ENCODE results near the gene PTCH1.

The PTCH1 gene

DNA sequence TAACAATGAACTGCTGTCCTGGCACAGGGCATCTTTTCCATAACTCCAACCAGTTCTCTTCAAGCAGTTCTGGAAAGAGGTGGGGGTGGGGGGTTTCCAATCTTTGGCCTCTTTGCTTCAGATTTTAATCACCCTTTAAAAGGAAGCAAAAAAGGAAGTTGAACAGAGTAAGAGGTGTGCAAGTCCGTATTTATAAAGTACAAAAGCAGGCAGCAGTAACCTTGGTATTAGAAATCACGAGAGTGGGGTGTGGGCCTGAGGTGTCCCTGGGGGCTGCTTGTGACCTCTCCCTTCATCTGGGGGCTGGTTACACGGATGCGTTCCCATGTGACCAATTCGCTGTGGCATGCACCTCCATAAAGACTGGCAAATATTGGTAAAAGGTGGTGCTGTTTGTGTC lies 70.5 kb downstream of the PTCH1 start:
- no peak for TF ChIP-seq POLR2A (IDR thresholded peaks at IDR 0.05; ENCODE audit: low read depth, low read length)
- no peak for TF ChIP-seq POLR2AphosphoS5 (IDR thresholded peaks at IDR 0.05; ENCODE audit: low read depth, low read length)
- TF ChIP-seq TAF1 (IDR thresholded peaks at IDR 0.05; ENCODE audit: borderline replicate concordance, low read depth, low read length): no peak
- DNase-seq (ENCODE audit: insufficient read length): no peak
- no peak for FAIRE-seq

- no peak for FAIRE-seq
- TF ChIP-seq POLR2AphosphoS5 (IDR thresholded peaks at IDR 0.05; ENCODE audit: low read depth, low read length): no peak
- TF ChIP-seq POLR2A (IDR thresholded peaks at IDR 0.05; ENCODE audit: low read depth, low read length): no peak
- no peak for TF ChIP-seq TAF1 (IDR thresholded peaks at IDR 0.05; ENCODE audit: borderline replicate concordance, low read depth, low read length)
- no peak for DNase-seq (ENCODE audit: insufficient read length)
Measured at GRCh38 chr9:95444160-95444559, 72.6 kb downstream of the PTCH1 start.

- DNase-seq (ENCODE audit: insufficient read length) (no peak), FAIRE-seq (no peak)
- TF ChIP-seq TAF1 (IDR thresholded peaks at IDR 0.05; ENCODE audit: borderline replicate concordance, low read depth, low read length) (no peak), POLR2AphosphoS5 (IDR thresholded peaks at IDR 0.05; ENCODE audit: low read depth, low read length) (no peak), POLR2A (IDR thresholded peaks at IDR 0.05; ENCODE audit: low read depth, low read length) (no peak)
Measured at GRCh38 chr9:95443301-95443700, 73.5 kb downstream of the PTCH1 start.

- DNase-seq (ENCODE audit: insufficient read length) (no peak), FAIRE-seq (no peak)
- TF ChIP-seq POLR2A (IDR thresholded peaks at IDR 0.05; ENCODE audit: low read depth, low read length) (no peak), POLR2AphosphoS5 (IDR thresholded peaks at IDR 0.05; ENCODE audit: low read depth, low read length) (no peak), TAF1 (IDR thresholded peaks at IDR 0.05; ENCODE audit: borderline replicate concordance, low read depth, low read length) (no peak)
Measured at GRCh38 chr9:95441081-95441480, 75.7 kb downstream of the PTCH1 start.

DNA sequence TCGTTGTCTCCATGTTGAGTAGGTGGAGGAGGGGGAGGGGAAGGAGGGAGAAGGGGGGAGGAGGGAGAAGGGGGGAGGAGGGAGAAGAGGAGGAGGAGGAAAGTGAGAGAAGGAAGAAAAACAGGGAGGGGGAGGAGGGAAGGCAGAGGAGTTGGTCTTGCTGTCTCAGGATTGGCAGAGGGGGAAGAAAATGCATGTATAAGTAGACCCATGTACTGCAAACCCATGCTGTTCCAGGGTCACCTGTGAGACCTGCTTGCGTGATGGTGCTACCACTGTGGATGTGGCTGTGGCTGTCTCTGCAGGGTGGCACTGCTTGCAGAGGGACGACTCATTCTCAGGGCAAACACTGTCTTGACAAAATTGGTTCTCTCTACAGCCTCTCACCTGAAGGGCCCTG lies 76.3 kb downstream of the PTCH1 start:
- FAIRE-seq: no peak
- TF ChIP-seq POLR2A (IDR thresholded peaks at IDR 0.05; ENCODE audit: low read depth, low read length) (no peak), TAF1 (IDR thresholded peaks at IDR 0.05; ENCODE audit: borderline replicate concordance, low read depth, low read length) (no peak), POLR2AphosphoS5 (IDR thresholded peaks at IDR 0.05; ENCODE audit: low read depth, low read length) (no peak)

GRCh38 chr9:95438561-95439357 lies 78.0 kb downstream of the PTCH1 start:
- TF ChIP-seq POLR2A (IDR thresholded peaks at IDR 0.05; ENCODE audit: low read depth, low read length) (no peak), TAF1 (IDR thresholded peaks at IDR 0.05; ENCODE audit: borderline replicate concordance, low read depth, low read length) (no peak), POLR2AphosphoS5 (IDR thresholded peaks at IDR 0.05; ENCODE audit: low read depth, low read length) (no peak)
- DNase-seq (ENCODE audit: insufficient read length) (no peak), FAIRE-seq (no peak)

More for the DNA sequence above, 76.3 kb downstream of the PTCH1 start:
- DNase-seq (ENCODE audit: insufficient read length): no peak

- TF ChIP-seq POLR2A (IDR thresholded peaks at IDR 0.05; ENCODE audit: low read depth, low read length) (no peak), POLR2AphosphoS5 (IDR thresholded peaks at IDR 0.05; ENCODE audit: low read depth, low read length) (no peak), TAF1 (IDR thresholded peaks at IDR 0.05; ENCODE audit: borderline replicate concordance, low read depth, low read length) (no peak)
- DNase-seq (ENCODE audit: insufficient read length) (no peak), FAIRE-seq (no peak)
Measured at GRCh38 chr9:95437559-95437958, 79.2 kb downstream of the PTCH1 start.

DNA sequence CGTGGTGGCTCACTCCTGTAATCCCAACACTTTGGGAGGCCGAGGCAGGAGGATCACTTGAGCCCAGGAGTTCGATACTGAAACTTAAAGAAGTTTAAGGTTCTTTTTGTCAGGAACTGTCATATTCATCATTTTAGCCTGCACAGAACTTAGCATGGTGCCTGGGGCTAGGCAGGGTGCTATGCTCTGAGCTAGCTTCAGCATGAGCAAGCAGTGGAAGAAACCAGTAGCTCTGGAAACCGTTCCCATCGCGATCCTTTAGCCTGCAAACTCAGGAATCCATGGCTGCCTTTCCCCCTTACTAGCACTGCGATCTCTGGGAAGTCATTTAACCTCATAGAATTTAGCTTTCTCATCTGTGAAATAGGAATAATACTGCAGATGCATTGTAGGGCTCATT lies 80.4 kb downstream of the PTCH1 start:
- TF ChIP-seq POLR2AphosphoS5 (IDR thresholded peaks at IDR 0.05; ENCODE audit: low read depth, low read length) (no peak), POLR2A (IDR thresholded peaks at IDR 0.05; ENCODE audit: low read depth, low read length) (no peak), TAF1 (IDR thresholded peaks at IDR 0.05; ENCODE audit: borderline replicate concordance, low read depth, low read length) (no peak)
- FAIRE-seq (no peak), DNase-seq (ENCODE audit: insufficient read length) (no peak)

DNA sequence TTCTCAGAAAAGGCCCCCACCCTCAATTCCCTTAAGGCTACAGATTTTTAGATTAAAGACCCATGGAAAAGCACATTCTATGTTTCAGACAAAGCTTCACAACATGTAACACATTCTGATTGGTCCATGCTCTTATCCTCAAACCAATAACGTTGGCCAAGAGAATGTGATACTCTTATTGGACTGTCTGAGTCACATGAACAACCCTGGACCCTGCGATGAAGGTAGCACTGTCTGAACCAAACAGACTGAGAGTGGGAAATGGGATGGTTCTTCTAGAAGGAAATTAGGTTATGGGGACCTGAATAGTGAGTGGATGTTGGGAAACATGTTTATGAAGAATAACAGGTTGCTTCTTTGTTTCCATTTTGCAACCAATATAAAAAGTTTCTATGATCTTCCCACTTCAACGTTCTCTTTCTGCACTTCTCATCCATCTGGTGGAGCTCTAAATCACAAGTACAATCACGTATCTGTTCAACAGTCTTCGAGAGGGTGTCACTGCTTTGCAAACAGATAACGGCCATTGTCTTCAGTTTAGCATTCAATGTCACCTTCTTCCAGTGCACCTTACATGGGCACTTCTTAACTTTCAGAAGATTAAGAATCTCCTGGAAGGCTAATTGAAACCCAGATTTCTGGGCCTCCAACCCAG lies 81.6 kb downstream of the PTCH1 start:
- TF ChIP-seq POLR2AphosphoS5 (IDR thresholded peaks at IDR 0.05; ENCODE audit: low read depth, low read length) (no peak), TAF1 (IDR thresholded peaks at IDR 0.05; ENCODE audit: borderline replicate concordance, low read depth, low read length) (no peak), POLR2A (IDR thresholded peaks at IDR 0.05; ENCODE audit: low read depth, low read length) (no peak)
- no peak for FAIRE-seq
- no peak for DNase-seq (ENCODE audit: insufficient read length)

DNA sequence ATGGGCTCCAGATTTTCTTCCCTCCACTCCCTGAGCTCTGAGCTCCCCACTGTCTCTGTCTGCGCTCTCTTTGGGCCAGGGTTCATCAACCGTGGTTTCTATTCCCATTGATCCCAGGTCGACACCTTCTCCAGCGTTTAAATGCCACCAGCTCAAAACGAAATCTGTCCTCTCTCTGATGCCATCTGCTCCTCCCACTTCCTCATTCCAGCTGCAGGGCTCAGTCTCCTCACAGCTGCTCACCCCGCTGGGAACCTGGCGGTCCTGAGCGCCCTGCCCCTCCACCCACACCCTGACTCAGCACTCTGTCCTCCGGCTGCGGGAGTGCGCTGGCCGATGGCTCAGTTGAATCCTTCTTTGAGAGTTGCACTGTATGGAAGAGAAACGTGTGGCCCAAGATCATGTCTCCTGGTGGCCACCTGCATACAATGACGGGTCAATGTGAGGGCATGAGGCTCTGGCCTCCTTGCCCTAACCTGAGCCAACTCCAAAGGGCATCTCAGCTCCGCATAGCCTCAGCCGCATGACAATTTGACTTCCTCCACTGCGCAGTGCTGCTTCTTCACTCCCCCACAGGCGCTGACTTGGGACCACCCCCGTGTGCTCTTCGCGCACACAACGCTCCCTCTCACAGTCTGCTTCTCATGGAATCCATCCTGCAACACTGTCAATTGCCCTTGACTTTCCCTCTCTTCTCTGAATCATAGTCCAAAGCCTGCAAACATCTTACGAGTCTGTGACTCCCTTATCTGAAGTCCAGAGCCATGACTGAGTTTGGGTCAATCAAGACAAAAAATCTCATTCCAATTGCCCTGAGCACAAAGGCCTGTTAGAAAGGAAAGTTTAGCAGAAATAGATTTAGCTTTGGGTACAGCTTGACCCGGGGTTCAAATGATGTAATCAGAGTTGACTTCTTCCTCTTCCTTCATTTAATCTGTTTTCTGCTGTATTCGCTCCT lies 82.4 kb downstream of the PTCH1 start:
- no peak for TF ChIP-seq TAF1 (IDR thresholded peaks at IDR 0.05; ENCODE audit: borderline replicate concordance, low read depth, low read length)
- no peak for TF ChIP-seq POLR2AphosphoS5 (IDR thresholded peaks at IDR 0.05; ENCODE audit: low read depth, low read length)
- no peak for TF ChIP-seq POLR2A (IDR thresholded peaks at IDR 0.05; ENCODE audit: low read depth, low read length)
- FAIRE-seq (no peak), DNase-seq (ENCODE audit: insufficient read length) (no peak)
